ENCODE results near the gene ARF1.

Gene ARF1

DNA sequence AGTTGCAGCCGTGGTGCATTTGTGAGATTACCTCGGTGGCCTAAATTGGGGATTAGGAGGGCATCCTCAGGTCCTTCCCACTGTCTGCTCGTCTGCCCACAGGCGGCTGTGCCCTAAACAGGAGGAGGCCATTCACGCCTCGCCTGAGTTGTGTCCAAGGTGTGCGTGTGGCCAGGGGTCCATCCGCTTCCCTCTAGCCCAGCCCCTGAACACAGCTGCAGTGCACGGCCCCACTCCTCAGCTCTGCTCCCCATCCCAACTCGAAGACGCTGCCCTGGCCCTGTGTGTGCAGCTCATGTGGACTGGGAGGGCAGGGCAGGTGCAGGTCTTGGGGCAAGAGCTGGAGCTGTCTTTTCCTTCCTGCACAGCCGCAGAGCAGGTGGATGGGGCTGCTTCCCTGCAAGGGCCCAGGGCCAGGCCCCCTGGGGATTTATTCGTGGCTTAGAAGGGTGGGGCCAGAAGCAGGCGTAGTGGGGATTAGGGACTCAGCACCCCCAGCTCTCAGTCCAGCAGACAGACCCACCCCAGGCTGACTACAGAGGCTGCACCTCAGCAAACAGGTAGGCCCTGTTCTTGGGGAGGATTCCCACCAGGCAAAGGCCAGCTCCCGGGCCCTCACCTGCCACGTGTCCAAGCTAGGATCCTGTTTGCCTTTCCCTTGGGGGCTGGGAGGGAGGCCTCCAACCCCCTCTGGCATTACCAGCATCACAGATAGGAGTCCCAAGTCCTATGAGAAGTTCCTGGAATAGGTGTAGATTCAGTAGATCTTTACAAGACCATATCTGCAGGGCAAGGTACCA, 61.9 kb downstream of the ARF1 start:
- Mint-ChIP-seq H3K4me3 (no peak overlapping the region), H3K27me3 (no peaks in the 10 kb centered on the region), H3K4me1 (ENCODE audit: low read depth) (peaks cover 35% of the 10 kb centered on the region), H3K36me3 (ENCODE audit: low read depth) (peaks cover 77% of the 10 kb centered on the region), H3K27ac (peak overlapping the region; percentile 55), H3K9me3 (no peaks in the 10 kb centered on the region)
- DNase-seq: no peak

DNA sequence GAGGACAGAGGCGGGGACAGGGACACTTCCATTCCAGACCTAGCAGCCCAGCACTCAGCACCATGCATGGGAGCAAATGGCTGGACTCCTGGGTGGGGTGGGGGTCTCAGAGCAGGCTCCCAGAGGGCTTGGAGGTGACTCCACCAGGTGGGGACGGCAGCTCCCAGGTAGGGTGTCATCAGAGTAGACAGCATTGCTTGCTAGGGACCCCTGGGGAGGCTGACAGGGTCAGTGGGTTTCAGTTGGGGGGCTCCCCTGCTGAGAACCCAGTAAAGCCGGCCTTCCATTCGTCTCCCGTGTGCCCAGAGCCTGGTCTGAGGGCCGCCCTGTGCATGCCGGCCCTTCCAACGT, 62.5 kb downstream of the ARF1 start:
- H3K4me1 Mint-ChIP-seq (ENCODE audit: low read depth): peaks cover 32% of the 10 kb centered on the region
- H3K36me3 Mint-ChIP-seq (ENCODE audit: low read depth): peaks cover 78% of the 10 kb centered on the region
- no peaks in the 10 kb centered on the region for H3K27me3 Mint-ChIP-seq
- no peak overlapping the region for H3K4me3 Mint-ChIP-seq
- H3K9me3 Mint-ChIP-seq: no peaks in the 10 kb centered on the region
- no peak for DNase-seq
- H3K27ac Mint-ChIP-seq: no peak overlapping the region

DNA sequence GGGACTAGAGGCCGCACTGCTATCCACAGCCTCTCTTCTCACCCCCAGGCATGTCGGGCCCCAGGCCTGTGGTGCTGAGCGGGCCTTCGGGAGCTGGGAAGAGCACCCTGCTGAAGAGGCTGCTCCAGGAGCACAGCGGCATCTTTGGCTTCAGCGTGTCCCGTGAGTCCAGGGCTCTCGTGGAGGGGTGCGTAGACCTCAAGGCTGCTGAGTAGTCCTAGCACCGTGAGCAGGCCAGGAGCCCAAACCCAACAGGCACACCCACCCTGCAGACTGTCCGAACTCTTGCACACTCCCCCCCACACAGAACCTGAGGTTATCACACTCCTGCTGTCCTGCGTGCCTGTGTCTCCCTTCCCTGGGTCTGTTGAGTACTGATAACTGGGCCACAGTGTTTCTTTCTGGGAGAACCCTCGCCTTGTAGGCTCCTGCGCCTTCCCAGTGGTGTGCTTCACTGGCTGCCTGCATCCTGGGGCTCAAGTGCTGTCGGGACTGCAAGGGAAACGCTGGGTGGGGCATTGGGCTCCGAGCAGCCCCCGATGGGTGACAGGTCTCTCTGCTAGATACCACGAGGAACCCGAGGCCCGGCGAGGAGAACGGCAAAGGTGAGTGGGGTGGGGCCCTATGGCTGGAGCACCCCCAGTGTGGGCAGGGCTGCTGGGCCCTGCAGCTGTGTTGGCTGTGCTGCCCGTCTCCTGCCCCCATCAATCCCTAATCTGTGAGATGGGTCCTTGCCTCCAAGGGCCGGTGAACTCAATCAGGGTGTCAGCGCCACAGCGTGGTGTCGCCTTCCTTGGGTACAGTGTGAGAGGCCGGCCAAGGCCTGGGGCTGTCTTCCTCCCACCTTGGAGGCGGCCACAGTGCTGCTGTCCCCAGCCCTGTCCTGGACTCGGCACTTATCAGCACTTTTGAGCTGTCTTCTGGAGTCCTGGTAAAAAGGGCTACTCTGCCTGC, 63.2 kb downstream of the ARF1 start:
- Mint-ChIP-seq H3K27ac (no peak overlapping the region), H3K36me3 (ENCODE audit: low read depth) (peaks cover 74% of the 10 kb centered on the region), H3K4me1 (ENCODE audit: low read depth) (peaks cover 32% of the 10 kb centered on the region), H3K9me3 (no peaks in the 10 kb centered on the region), H3K27me3 (no peaks in the 10 kb centered on the region), H3K4me3 (no peak overlapping the region)
- DNase-seq: no peak

DNA sequence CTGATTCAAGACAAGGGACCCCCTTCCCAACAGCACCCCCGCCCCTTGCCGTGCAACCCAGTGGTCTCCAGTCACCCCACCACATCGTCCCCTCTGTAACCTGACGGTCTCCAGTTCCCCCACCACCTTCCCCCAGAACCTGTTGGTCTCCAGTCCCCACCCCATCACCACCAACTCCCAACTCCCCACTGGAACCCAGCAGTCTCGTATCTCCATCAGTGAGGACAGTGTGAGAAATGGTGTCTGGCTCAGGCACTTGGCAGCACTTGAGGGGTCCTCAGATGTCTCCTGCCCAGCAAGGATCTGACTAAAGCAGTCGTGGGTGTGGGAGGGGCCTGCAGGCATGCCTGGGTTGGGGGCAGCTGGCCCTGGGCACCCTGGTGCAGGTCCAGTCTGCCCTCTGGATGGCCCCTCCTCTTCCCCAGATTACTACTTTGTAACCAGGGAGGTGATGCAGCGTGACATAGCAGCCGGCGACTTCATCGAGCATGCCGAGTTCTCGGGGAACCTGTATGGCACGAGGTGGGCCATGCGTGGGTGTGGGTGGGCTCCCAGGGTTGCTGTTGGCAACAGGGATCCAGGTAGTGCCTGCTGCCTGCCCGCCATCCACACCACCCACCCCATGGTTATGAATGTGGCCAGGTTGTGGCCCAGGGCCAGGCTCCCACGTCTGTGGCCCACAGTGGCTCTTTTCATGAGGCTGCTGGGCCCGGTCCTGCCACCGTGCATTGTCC, 64.1 kb downstream of the ARF1 start:
- Mint-ChIP-seq H3K36me3 (ENCODE audit: low read depth) (peaks cover 66% of the 10 kb centered on the region), H3K27ac (peak overlapping the region; percentile 14), H3K4me3 (no peak overlapping the region), H3K9me3 (no peaks in the 10 kb centered on the region), H3K4me1 (ENCODE audit: low read depth) (peaks cover 30% of the 10 kb centered on the region), H3K27me3 (no peaks in the 10 kb centered on the region)
- DNase-seq: no peak

DNA sequence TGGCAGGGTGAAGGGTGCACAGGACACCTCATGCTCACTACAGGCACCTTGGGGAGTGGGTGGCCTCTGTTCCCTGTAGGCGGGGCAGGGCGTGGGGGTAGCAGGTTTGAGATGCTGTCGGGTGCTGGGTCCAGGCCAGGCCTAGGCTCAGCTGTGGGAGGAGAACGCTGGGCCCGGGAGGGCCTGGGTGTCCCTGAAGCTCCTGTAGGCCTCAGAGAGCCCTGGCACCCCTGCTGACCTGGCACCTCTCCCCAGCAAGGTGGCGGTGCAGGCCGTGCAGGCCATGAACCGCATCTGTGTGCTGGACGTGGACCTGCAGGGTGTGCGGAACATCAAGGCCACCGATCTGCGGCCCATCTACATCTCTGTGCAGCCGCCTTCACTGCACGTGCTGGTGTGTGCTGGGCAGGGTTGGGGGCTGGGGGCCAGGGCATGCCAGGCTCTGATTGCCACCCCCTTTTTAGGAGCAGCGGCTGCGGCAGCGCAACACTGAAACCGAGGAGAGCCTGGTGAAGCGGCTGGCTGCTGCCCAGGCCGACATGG, 64.7 kb downstream of the ARF1 start:
- Mint-ChIP-seq H3K9me3 (no peaks in the 10 kb centered on the region), H3K4me1 (ENCODE audit: low read depth) (peaks cover 23% of the 10 kb centered on the region), H3K27me3 (no peaks in the 10 kb centered on the region), H3K36me3 (ENCODE audit: low read depth) (peaks cover 59% of the 10 kb centered on the region), H3K27ac (no peak overlapping the region), H3K4me3 (no peak overlapping the region)
- DNase-seq: no peak

DNA sequence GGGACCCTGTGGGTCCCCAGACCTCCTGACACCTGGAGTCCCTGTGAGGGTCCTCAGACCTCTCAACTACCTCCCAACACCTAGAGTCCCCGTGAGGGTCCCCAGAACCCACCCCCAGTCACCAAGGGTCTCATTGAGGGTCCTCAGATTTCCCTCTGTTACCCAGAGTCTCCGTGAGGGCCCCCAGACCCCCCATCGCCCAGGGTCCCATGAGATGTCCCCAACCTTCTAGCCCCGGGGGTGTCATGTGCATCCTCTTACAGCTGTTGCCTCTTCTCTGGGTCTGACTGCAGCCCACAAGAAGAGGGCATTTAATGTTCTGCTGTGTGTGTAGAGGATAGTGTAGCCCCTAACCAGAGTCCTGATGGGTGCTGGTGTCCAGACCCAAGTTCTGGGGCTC, 65.3 kb downstream of the ARF1 start:
- Mint-ChIP-seq H3K9me3 (no peaks in the 10 kb centered on the region), H3K4me1 (ENCODE audit: low read depth) (peaks cover 18% of the 10 kb centered on the region), H3K27me3 (no peaks in the 10 kb centered on the region)

DNA sequence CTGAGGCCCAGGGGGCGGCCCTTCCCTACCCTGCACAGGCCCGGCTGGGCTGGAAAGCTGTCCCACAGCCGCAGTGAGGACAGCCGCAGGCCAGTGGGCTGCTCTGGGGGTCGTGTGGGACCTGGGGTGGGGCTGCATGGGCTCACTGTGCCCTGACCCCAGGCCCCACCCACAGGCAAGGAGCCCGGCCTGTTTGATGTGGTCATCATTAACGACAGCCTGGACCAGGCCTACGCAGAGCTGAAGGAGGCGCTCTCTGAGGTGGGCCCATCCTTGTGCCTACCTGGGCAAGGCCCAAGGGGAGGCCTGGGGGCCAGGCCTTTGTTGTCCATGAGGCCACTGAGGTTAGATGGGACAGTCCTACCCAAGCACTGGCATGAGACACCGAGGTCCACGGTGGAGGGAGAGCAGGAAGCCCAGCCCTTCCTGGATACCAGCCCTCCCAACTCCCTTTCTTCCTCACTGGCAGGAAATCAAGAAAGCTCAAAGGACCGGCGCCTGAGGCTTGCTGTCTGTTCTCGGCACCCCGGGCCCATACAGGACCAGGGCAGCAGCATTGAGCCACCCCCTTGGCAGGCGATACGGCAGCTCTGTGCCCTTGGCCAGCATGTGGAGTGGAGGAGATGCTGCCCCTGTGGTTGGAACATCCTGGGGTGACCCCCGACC, 65.8 kb downstream of the ARF1 start:
- Mint-ChIP-seq H3K27ac (no peak overlapping the region), H3K4me1 (ENCODE audit: low read depth) (peaks cover 12% of the 10 kb centered on the region), H3K9me3 (no peaks in the 10 kb centered on the region), H3K4me3 (no peak overlapping the region), H3K27me3 (no peaks in the 10 kb centered on the region), H3K36me3 (ENCODE audit: low read depth) (peaks cover 48% of the 10 kb centered on the region)
- DNase-seq: no peak

More for the DNA sequence above, 65.3 kb downstream of the ARF1 start:
- Mint-ChIP-seq H3K36me3 (ENCODE audit: low read depth) (peaks cover 54% of the 10 kb centered on the region), H3K4me3 (no peak overlapping the region), H3K27ac (no peak overlapping the region)
- no peak for DNase-seq

All from activated T-cell treated with anti-CD3 and anti-CD28 coated beads, Interleukin-2, amount 50 U/mL, for 24 hours (primary cell).